Esophagus squamous epithelium (tissue), 4 donors: ENCODE data around the gene MTNR1A.

Experiments
- CTCF ChIP-seq, 6 experiments: fragments of 450-650 bp in 4 of 6; fragments of 200-600 bp in 2 of 6; sonication (generic) in 2 of 6; IDR thresholded peaks; one replicate each; pipeline ENCODE4 v1.5.1; 2016 to 2019; ENCODE audit warnings: antibody characterized with exemption in 6 of 6, mild to moderate bottlenecking in 4 of 6, moderate library complexity in 4 of 6
- POLR2A ChIP-seq, 4 donors: fragments of 450-650 bp; IDR thresholded peaks; one replicate each; pipeline ENCODE4 v1.6.1; 2017; ENCODE audit warnings: antibody characterized with exemption in 4 of 4, mild to moderate bottlenecking in 4 of 4, moderate library complexity in 3 of 4

GRCh38 chr4:186545436-186545835, 9.9 kb downstream of the MTNR1A start:
- TF ChIP-seq CTCF (IDR thresholded peaks at IDR 0.05) (no peak), POLR2A (IDR thresholded peaks at IDR 0.05) (no peak)
